Progenitor cell of endocrine pancreas (in vitro differentiated cells): Measurements from ENCODE around the gene LORICRIN. TPM values are rescaled to one million over a fixed set of nuclear protein-coding genes. Genes with fewer than 3 reads are reported as not detected.
A peak's percentile ranks its signal among the peaks of the same experiment; 100 is the strongest.

Experiments used
- DNase-seq: peaks from one replicate; pipeline ENCODE4 v3.0.0; 2021; ENCODE audit warnings: low spot score; ENCODE audit not compliant: unreplicated experiment
- H3K27ac Mint-ChIP-seq: 2 replicates; pipeline ENCODE4 v1.8.0; 2021; ENCODE audit warnings: mild to moderate bottlenecking, moderate library complexity, mixed read lengths
- H3K27me3 Mint-ChIP-seq: 2 replicates; pipeline ENCODE4 v1.8.0; 2021; ENCODE audit warnings: mixed read lengths
- H3K36me3 Mint-ChIP-seq: 2 replicates; pipeline ENCODE4 v1.8.0; 2022; ENCODE audit warnings: mixed read lengths; ENCODE audit not compliant: insufficient read depth
- H3K4me1 Mint-ChIP-seq: 2 replicates; pipeline ENCODE4 v1.8.0; 2021; ENCODE audit warnings: low read depth, mixed read lengths
- H3K4me3 Mint-ChIP-seq: 2 replicates; pipeline ENCODE4 v1.8.0; 2021; ENCODE audit warnings: low read depth, mild to moderate bottlenecking, moderate library complexity, mixed read lengths
- H3K9me3 Mint-ChIP-seq: 2 replicates; pipeline ENCODE4 v1.8.0; 2021; ENCODE audit warnings: low read depth, mixed read lengths
- CTCF ChIP-seq: fragments of 200-600 bp; sonication (generic); IDR thresholded peaks from one replicate; pipeline ENCODE4 v1.5.0; 2021; ENCODE audit warnings: antibody characterized with exemption, mild to moderate bottlenecking; ENCODE audit not compliant: unreplicated experiment
- long read RNA-seq: library from polyadenylated mRNA; unstranded; transcript quantifications from one replicate; pipeline ENCODE4 v2.0.0, GENCODE V29; 2020
- total RNA-seq: library from RNA; stranded (reverse); gene quantifications from 2 replicates; pipeline ENCODE4 v1.2.1, GENCODE V29; 2021

LORICRIN gene
- total RNA-seq = not detected in 2 replicates
- long read RNA-seq = 0 reads

GRCh38 chr1:153259387-153259786 is at the start of gene LORICRIN:
Gene LORICRIN (plus strand): TSS chr1:153259687. CDS start chr1:153260950, 1,263 bp downstream.
- TF ChIP-seq CTCF = no peak
- DNase-seq = no peak
- peaks cover 4% of the 10 kb centered on the region for H3K4me1 Mint-ChIP-seq
- H3K4me3 Mint-ChIP-seq = peak within 1 kb of the TSS; percentile 57
- H3K27me3 Mint-ChIP-seq = peaks cover 71% of the 10 kb centered on the region
- no peaks in the 10 kb centered on the region for H3K36me3 Mint-ChIP-seq
- no peaks in the 10 kb centered on the region for H3K9me3 Mint-ChIP-seq
- no peak within 1 kb of the TSS for H3K27ac Mint-ChIP-seq

- Mint-ChIP-seq H3K4me3 (no peak overlapping the region), H3K27ac (no peak overlapping the region), H3K36me3 (no peaks in the 10 kb centered on the region), H3K9me3 (no peaks in the 10 kb centered on the region), H3K27me3 (peaks cover 18% of the 10 kb centered on the region), H3K4me1 (no peaks in the 10 kb centered on the region)
- DNase-seq = no peak
- no peak for TF ChIP-seq CTCF
Observed at GRCh38 chr1:153210206-153210605, 49.3 kb upstream of the LORICRIN start.

- no peak for TF ChIP-seq CTCF
- Mint-ChIP-seq H3K27ac (no peak overlapping the region), H3K9me3 (no peaks in the 10 kb centered on the region), H3K4me3 (no peak overlapping the region), H3K36me3 (no peaks in the 10 kb centered on the region), H3K4me1 (no peaks in the 10 kb centered on the region), H3K27me3 (peaks cover 18% of the 10 kb centered on the region)
- DNase-seq = no peak
Observed at GRCh38 chr1:153212201-153212600, 47.3 kb upstream of the LORICRIN start.

- no peaks in the 10 kb centered on the region for H3K9me3 Mint-ChIP-seq
- H3K4me1 Mint-ChIP-seq = no peaks in the 10 kb centered on the region
- no peaks in the 10 kb centered on the region for H3K36me3 Mint-ChIP-seq
- no peak overlapping the region for H3K4me3 Mint-ChIP-seq
- peaks cover 15% of the 10 kb centered on the region for H3K27me3 Mint-ChIP-seq
- H3K27ac Mint-ChIP-seq = no peak overlapping the region
- TF ChIP-seq CTCF = no peak
- no peak for DNase-seq
Observed at GRCh38 chr1:153213519-153213918, 46.0 kb upstream of the LORICRIN start.

GRCh38 chr1:153217212-153217611 is 42.3 kb upstream of the LORICRIN start, which contains the start of gene PRR9:
Gene PRR9 (plus strand): TSS chr1:153217584. CDS start chr1:153218145, 561 bp downstream.
- no peak within 1 kb of the TSS for H3K4me3 Mint-ChIP-seq
- H3K4me1 Mint-ChIP-seq = no peaks in the 10 kb centered on the region
- DNase-seq = no peak
- H3K27ac Mint-ChIP-seq = no peak within 1 kb of the TSS
- H3K36me3 Mint-ChIP-seq = no peaks in the 10 kb centered on the region
- H3K27me3 Mint-ChIP-seq = peaks cover 16% of the 10 kb centered on the region
- no peak for TF ChIP-seq CTCF
- H3K9me3 Mint-ChIP-seq = no peaks in the 10 kb centered on the region
